Mucosa of descending colon (tissue), 3 donors: Measurements from ENCODE around the gene PTGFRN. TPM values are rescaled to one million over a fixed set of nuclear protein-coding genes. Genes with fewer than 3 reads are reported as not detected.
A peak's percentile ranks its signal among the peaks of the same experiment; 100 is the strongest.

ENCODE experiments used
- ATAC-seq: fragments of 200-7000 bp; cut with Tn5 transposase; one replicate; pipeline ENCODE4 v1.9.1; 2020; ENCODE audit warnings: mild to moderate bottlenecking, moderate library complexity
- DNase-seq, 3 donors: peaks; one replicate each; pipeline ENCODE4 v3.0.0-alpha.2; 2020
- H3K36me3 ChIP-seq: fragments of 200-600 bp; one replicate; pipeline ENCODE4 v1.8.0; 2021; ENCODE audit warnings: low read depth, mild to moderate bottlenecking
- H3K4me1 ChIP-seq: fragments of 200-600 bp; one replicate; pipeline ENCODE4 v1.8.0; 2021; ENCODE audit warnings: low read depth, mild to moderate bottlenecking
- H3K4me3 ChIP-seq: fragments of 200-600 bp; one replicate; pipeline ENCODE4 v1.8.0; 2021; ENCODE audit warnings: mild to moderate bottlenecking
- H3K9me3 ChIP-seq: fragments of 200-600 bp; one replicate; pipeline ENCODE4 v1.8.0; 2021; ENCODE audit warnings: mild to moderate bottlenecking
- CTCF ChIP-seq: fragments of 200-600 bp; IDR thresholded peaks from one replicate; pipeline ENCODE4 v1.8.0; 2022; ENCODE audit warnings: antibody characterized with exemption, mild to moderate bottlenecking
- intact Hi-C, 2 donors: fragments of 100-400 bp; cut with DNase I in 1 of 2; cut with micrococcal nuclease in 1 of 2; formaldehyde crosslinking; loops; one replicate each; pipeline versions ENCODE4 v1.11.0 to v1.11.1; 2022; cut with DNase I, micrococcal nuclease
- total RNA-seq, 3 donors: library from RNA; stranded (reverse); fragmentation: NEBNext Ultra II Directional in 2 of 3; extraction: Animal tissue kit (Norgen Biotek cat#: 25700) in 2 of 3; gene quantifications; one replicate each; pipeline versions ENCODE4 v1.2.1 to v1.2.4, GENCODE V29; 2021 to 2023
- donor health status: DM: no; HTN: no; CAD: no; lungs with moderate emphysema.
- donor health status: DM: no; HTN: no; CAD: no.
- donor health status: DM: no; HTN: yes; CAD: no.

PTGFRN gene
- total RNA-seq, 3 donors from 2014 or later: 74.4 to 185 (median 84.4) TPM

DNA sequence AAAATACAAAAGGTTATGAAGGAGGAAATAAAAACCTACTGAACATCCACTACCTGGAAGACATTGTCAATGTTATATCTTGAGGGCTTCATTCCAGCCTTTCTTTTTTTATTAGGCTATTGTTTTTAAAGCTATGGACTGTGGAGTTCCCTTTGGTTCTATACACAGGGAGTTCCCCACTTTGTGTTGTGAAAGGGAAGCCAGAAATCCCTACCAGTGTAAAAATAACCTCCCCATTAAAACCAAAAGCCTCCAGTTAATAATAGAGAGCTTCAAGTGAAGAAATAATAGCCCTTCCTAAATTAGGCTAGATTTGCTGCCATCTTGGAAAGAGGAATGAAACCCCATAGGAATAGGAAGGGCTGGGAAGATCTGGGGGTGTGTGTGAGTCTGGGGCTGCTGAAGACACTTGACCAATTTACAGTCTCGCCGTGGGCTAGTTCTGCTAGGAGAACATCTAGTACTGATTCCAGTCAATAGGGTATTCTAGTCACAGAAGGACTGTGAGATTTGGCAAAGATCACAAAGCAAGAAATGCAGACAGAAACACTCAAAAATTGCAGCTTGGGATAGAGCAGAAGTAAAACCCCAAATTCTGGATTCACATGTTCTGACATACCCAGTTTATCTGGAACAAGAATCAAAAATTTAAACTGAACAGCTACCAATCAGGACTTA, 32.4 kb upstream of the PTGFRN start:
- intact Hi-C loops: no loop called here
- no peak for DNase-seq
- H3K4me3 ChIP-seq: no peak overlapping the region
- H3K4me1 ChIP-seq: peaks cover 11% of the 10 kb centered on the region
- H3K36me3 ChIP-seq: no peaks in the 10 kb centered on the region
- no peak for TF ChIP-seq CTCF
- no peaks in the 10 kb centered on the region for H3K9me3 ChIP-seq
- no peak for ATAC-seq

DNA sequence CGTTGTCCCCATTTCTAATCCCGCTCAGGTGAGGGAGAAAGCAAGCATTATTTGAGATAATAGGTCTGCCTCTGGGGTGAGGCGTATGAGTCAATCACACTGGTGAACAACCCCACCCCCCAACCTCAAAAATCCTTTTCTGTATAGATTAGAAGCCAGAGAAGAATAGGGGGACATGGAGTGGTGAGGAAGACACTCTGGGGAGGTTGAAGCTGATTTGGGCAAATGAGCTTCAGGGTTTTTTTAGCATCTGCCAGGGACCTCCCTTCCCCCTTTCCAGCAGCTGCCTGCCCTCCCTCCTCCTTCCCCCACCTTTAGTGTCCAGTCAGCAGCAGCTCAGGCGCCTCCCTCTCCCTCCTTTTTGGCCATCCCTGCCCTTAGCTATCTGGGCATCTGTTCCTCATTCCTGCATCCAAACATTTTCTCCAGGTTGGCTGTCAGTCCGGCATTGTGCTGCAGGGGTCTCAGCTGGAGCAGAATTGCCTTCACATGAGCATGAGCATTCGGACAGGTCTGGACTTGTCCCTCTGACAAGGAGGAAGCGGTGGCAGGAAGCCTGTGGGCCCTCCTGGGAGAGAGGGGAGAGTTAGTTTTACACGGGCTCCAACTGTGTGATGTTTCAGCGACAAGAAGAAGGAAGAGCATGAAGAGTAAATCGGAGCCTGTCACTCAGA, 30.8 kb upstream of the PTGFRN start:
- DNase-seq (peak in 1 of 3 donors; percentile 35), ATAC-seq (peak; percentile 22)
- Histone ChIP-seq H3K4me1 (peaks cover 11% of the 10 kb centered on the region), H3K4me3 (no peak overlapping the region), H3K9me3 (no peaks in the 10 kb centered on the region), H3K36me3 (no peaks in the 10 kb centered on the region)
- intact Hi-C loops: no loop called here
- no peak for TF ChIP-seq CTCF

GRCh38 chr1:116879478-116880133, 30.1 kb upstream of the PTGFRN start:
- ATAC-seq (no peak), DNase-seq (no peak)
- Histone ChIP-seq H3K36me3 (no peaks in the 10 kb centered on the region), H3K4me1 (peaks cover 11% of the 10 kb centered on the region), H3K4me3 (no peak overlapping the region), H3K9me3 (no peaks in the 10 kb centered on the region)
- intact Hi-C loops: no loop called here
- no peak for TF ChIP-seq CTCF

DNA sequence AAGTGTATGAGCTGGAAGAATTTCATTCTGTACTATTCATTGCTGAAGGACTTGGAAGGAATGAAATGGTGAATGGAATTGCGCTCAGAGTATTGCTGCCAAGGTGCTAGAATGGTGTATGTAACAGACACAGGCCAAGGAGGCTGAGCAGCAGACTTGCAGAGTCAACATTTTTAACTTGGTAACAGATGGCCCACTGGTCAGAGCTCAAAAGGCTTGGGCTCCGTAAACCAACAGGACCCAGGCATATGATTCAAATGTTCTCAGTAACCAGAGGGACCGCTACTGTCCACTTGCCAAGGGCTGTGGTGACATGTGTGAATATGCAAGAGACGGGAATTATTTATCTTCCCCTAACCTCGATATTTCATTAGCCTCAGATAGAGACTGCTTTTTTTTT, 28.8 kb upstream of the PTGFRN start:
- ATAC-seq (no peak), DNase-seq (no peak)
- H3K4me3 ChIP-seq: no peak overlapping the region
- TF ChIP-seq CTCF: no peak
- peaks cover 11% of the 10 kb centered on the region for H3K4me1 ChIP-seq
- intact Hi-C loops: no loop called here
- H3K9me3 ChIP-seq: no peaks in the 10 kb centered on the region
- H3K36me3 ChIP-seq: no peaks in the 10 kb centered on the region

DNA sequence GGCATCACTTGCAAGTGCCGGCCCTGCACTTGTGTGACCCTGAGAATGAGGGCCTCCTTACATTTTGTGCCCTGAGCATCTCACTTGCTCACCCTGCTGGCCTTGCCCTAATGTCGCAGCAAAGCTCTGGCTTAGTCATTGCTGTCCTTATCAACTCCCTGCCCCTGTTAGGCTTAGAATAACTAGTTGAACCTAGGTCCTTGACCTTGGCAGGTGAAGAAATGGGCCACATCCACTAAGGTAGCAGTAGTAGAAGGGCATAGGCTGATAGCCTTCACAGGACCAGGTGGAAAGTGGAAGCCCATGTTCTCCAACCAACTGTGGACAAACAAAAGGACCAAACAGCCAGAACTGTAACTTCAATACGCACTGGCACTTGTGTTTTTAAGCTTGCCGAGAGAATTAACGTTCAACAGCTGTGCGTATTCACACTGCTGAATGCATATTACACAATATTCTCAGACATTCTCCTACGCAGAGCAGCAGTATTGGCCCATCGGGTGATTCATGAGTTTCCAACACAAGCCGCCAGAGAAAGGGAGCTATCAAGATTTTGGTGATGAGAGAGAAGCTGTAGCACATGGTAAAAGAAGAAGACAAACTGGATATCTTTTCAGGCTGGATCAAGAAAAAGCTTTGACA, 27.7 kb upstream of the PTGFRN start:
- Histone ChIP-seq H3K36me3 (no peaks in the 10 kb centered on the region), H3K4me1 (peaks cover 7% of the 10 kb centered on the region), H3K4me3 (no peak overlapping the region), H3K9me3 (no peaks in the 10 kb centered on the region)
- intact Hi-C loops: no loop called here
- peak; percentile 20 for TF ChIP-seq CTCF
- peak; percentile 64 for ATAC-seq
- peak in 2 of 3 donors; percentile 44 to 45 for DNase-seq
